Stimulated activated CD8-positive, alpha-beta memory T cell treated with anti-CD3 and anti-CD28 coated beads, Interleukin-4, amount 100 ng/mL, for 48 hours (primary cell): ENCODE results near the gene RIMS3.
"Not testable (repeated sequence)": the region's sequence is repeated elsewhere in the genome, so short reads cannot be mapped to it uniquely, and the experiment has no call there.

Experiments used
- DNase-seq: peaks from one replicate; pipeline ENCODE4 v3.0.0-alpha.2; 2020

Gene RIMS3

DNA sequence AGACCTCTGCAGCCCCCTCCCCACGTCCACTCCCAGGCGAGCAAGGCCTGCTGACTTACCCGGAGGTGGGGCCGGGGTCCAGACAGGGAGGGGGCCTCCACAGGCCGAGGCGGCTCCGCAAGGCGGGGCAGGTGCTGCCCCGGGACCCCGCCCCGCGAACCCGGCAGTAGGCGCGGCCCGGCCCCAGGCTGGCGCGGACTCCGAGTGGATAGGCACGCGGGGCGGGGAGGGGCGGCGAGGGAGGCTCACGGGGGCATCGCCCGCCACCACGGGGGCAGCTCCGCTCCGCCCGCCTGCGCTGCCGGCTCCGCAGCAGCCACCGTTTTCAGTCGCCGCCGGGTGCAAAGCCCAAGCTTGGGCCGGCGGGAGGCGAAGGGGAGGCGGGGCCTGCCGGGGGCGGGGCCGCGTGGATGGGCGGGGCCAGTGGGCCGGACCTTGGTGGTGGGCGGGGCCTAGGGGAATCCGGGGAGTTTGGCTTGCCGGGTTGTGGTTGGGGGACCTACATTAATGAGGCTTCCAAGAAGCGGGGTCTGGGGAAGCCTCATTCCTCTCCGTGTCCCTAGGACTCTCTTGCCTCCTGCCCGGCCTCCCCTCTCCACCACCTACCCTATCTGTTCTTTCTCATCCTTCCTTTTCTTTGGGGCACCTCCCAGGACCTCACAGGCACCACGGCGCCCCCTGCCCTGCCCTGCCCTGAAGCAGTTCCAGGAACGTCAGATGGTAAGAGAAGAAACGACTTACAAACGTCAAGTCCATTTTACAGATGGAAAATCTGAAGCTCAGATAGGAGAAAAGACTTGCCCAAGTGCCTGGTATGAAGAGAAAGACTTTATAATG lies at the start of gene RIMS3:
RIMS3 (minus strand) TSS at position 348 of the 837 bp plus-strand sequence. CDS start 23,757 bp downstream, outside the sequence.
- peak; percentile 93 for DNase-seq

DNA sequence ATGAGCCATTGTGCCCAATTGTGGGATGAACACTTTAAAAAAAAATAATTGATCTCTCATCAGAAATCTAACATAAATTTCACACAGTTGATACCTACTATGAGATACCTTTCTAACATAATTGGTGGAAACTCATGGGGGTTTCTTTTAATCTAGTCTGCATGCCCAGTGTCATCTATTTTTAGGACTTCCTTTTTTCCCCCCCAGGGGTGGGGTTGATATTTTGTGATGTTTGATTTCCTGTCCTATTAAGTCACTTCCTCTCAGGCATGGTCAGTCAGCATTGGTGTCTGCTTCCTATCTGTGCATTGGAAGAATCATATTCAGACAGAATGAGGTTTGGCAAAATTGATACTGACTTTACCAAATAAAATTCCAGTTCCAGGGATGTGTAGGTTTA lies 47.5 kb upstream of the RIMS3 start:
- DNase-seq = no peak

DNA sequence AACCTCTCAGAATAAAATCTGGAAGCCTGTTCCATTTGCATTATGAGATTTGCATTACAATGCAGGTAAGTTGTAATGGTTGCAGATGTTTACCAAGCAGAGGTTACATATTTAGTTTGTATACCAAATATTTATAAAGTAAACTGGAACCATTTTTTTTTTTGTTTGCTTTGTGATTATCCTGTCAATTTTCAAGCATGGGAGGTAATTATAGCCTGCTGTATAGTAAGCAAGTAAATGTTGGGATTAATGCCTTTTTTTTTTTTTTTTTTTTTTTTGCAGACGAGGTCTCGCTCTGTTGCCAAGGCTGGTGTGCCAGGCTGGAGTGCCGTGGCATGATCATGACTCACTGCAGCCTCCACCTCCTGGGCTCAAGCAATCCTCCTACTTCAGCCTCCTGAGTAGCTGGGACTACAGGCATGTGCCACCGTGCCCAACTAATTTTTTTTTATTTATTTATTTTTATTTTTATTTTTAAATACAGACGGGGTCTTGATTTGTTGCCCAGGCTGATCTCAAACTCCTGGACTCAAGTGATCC lies 47.0 kb upstream of the RIMS3 start:
- DNase-seq = no peak

DNA sequence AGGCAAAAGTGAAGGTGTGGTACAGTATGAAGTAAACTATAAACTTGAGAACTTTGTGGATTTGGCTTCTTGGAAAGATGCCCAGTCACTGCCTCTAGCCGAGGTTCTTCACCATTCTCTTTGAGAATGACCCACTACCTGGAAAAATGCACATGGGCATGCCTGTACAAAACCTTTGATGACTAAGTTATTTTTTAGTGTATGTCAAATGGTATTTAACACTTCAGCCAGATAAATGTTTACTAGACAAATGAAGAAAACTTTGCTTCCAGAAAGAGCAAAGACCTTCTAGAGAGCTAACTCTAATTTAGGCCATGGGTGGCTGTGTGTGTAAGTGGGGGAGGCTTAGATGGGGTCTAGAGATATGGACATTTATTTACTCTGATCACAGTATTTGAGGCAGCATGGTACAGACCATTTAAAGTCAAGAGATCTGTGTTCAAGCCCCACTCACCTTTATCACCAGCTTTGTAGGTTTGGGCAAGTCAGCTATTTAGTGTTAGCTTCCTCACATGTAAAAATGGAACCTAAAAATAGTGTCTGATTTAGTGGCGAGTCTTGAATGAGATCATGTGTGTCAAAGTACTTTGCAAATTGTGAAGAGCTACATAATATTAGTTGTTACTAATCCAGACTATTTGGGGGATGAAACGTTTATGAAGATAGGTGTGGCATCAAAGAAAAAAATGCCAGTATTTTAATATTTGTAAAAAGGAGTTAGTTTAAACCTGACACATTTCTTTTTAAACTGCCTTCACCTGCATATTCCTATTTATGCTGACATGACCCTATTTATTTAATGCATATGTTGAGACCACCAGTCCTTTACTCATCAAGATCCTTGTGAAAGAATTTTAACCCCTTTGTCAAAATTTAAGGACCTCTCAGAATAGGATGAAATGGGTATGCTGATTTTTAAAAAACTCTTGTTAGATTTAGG lies 46.3 kb upstream of the RIMS3 start:
- DNase-seq = no peak

DNA sequence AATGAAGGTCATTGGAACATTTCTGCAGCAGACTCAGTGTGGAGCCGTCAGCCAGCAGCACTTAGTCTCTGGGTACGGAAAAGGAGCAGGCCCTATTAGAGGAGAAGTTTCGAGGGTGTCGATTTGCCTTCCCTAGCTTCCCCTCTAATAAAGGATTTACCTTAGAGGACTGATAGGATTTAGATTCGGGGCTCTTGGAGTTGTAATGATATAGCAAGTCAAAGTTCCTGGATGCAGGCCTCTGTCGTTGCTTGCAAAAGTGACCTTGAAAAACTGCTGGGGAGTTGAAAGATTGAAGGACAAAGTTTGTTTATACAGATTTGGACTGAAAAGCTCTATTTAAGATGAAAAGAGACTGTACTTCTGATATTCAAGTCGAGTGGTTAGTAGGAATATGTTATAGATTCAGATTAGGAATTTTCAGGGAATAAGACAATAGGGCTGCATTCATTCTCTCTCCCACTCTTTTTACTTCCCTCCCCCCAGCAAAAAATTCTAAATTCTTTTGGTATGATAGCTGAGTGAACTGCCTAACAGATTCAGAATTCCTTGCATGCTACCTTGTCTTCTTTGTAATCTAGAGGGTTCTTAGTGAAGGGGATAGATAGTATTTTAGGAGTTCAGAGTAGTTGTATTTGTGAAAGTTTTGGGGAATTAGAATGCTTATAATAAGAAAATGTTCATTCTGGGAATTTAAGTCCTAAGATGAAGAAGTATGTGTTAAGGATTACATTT lies 45.3 kb upstream of the RIMS3 start:
- no peak for DNase-seq

DNA sequence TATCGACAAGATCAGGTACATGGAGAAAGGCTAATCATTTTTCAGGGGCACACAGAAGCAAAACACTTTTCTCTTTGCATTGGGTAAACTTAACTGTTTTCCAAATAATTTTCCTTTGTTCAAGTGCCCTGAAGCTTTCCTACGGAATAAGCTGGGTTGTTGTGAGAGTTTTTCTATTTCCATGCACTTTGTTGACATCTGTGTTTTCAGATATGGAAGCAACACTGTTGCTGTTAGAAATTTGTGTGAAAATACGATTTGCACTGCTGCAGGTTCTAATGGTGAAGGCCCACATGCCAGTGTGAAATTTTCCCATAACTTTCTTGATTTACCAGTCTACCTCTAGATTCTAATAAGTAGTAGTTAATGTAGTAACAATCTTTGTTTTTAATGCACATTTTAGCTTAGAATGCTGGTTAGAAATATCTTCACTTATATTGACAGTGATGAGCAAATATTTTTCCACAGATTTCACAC lies 44.4 kb upstream of the RIMS3 start:
- no peak for DNase-seq

DNA sequence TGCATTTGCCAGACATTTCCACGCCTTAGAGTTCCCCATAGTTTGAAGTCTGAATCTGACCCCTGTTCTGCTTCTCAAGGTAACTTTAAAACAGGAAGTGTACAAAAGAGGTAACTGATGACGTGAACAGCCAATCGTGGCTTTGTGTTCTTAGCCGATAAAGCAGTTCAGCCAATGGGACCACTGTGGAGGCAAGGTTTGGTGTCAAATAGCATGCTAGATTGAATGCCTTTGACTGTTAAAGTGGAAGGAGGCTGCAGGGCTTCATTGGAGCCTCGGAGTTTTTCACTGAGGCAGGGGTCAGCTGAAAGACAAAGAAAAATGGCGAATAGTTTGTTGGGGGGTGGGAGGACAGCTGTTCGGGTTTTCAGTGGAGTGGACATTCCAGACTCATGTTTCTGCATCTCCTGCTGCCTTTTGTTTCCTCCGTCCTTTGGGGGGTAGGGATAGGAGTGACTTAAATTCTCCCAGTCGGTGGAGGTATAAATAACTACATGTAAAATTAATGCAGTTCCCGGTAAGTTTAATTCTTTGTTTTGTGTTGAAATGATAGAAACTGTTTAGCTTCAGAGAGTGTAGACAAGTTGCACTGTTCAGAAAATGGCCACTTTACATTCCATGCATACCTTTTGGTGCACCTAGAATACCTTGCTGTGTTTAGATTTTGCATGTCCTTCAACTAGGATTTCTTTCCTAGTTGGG lies 43.8 kb upstream of the RIMS3 start:
- peak; percentile 68 for DNase-seq

DNA sequence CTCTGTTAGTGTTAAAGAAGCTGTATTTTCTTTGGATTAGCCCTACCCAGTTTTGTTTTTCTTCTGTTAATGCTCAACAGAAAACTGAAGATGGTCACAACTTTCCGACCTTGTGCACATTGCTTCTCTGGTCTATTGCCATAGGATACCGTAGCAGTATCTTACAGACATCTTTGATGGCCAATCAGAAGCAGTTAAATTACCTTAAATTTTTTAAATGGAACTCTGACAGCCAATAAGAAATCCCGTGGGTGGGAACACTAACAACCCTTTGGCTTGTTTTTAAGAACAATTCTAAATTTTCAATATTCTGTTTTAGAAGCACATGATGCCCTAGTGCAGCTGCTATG lies 43.2 kb upstream of the RIMS3 start:
- DNase-seq = no peak

DNA sequence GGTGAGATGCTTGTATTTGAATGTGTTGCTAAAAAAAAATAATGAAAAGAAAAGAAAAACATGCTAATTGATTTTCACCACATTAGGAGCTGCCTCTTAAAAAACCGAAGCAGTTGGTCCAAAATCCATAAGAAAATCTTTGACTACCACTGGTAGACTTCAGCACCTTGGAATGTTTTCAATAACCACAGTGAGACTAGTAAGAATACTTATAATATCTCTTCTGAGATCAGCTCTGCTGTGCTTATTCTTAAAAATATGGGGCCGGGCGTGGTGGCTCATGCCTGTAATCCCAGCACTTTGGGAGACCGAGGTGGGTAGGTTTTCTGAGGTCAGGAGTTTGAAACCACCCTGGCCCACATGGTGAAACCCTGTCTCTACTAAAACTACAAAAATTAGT lies 41.1 kb upstream of the RIMS3 start:
- no peak for DNase-seq

DNA sequence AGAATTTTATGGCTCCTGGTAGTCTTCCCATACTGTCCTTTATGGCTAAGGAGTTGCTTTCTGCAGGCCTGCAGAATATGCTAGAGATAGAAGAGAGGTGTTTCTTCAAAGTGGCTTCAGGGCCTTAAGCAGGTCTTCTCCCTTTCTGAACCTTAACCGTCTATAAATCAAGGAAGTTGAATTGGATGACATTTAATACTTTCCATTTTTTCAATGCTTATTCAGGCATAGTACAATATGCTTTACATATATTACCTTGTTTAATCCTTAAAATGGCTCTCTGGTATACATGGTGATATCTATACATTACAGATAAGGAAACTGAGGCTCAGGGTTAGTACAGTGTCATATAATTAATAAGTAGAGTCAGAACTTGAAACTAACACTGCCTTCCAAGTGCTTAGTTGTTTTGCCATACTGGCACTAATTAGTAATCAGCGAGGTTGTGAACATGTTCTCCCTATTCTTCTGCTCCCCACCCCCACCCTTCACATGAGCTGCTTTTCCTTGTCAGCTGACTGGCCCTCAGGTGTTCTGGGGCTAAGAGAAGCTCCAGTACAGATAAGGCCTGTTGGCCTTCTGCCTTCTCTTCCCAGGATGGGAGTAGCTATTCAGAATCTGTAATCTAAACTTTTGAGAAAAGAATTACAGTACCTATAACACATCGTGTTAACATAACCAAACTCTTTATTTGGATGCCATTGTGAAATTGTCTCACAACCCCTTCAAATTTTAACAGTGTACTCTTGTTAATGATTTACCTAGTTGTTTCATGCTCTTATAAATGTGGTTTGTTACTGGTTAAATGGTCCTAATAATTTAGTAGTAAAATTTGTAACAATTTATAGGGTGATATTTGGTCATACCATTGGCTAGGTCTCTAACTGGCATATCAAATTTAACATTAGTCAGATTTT lies 39.6 kb upstream of the RIMS3 start:
- DNase-seq = no peak

DNA sequence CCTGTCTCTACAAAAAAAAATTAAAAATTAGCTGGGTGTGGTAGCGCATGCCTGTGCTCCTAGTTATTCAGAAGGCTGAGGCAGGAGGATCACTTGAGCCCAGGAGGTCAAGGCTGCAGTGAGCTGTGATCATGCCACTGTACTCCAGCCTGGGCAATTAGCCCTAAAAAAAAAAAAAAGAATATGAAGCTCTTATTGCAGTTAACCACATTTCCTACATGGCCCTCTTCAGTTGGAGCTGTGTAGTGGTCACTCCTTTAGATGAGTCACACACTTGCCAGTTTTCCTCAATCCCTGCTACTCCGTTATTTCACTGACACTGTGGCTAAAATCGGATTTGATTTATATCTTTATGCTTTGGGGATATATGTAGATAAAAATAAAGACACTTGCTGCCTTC lies 37.8 kb upstream of the RIMS3 start:
- no peak for DNase-seq

DNA sequence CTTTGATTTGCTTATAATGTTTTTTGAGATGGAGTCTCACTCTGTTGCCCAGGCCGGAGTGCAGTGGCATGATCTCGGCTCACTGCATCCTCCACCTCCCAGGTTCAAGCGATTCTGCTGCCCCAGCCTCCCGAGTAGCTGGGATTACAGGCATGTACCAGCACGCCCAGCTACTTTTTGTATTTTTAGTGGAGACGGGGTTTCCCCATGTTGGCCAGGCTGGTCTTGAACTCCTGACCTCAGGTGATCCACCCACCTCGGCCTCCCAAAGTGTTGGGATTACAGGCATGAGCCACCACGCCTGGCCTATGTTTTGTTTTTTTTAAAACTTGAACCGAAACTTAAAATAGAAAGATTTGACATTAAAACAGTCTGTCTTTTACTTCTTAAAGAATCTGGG lies 37.3 kb upstream of the RIMS3 start:
- DNase-seq = not testable (repeated sequence)

DNA sequence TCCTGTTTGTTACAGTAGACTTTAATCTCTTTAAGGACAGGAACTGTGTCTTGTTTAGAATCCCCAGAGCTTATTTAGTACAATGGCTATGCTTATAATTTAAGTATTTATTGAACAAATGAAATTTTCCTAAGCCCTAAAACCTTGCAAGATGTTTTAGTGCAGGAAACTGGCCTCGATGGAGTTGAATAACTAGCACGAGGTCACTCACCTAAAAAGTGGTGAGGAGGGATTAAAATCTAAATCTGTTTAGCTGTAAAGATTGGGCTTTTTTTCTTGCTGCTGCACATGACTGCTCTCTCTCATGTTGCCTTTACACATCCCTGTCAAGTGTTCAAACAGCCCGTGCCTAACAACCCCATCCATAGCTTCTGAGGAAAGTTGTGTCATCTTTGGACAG lies 36.2 kb upstream of the RIMS3 start:
- no peak for DNase-seq

DNA sequence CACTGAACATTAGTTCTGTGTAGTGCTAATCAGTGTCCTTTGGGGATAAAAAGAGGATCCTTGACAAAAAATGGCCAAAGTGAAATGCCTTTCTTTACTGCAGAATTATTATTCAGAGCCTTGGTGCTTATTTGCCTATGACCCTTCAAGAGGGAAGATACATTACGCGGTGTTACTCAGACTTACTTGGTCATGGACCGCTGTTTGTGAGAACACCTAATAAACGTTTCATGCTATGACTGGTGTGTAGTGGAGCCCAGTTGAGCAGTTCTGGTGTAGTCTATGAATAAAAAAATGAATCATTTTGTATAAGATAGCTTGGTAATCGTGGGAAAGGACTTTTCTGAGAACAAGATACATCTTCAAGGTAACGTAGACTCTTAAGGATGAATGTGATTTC lies 34.3 kb upstream of the RIMS3 start:
- no peak for DNase-seq

DNA sequence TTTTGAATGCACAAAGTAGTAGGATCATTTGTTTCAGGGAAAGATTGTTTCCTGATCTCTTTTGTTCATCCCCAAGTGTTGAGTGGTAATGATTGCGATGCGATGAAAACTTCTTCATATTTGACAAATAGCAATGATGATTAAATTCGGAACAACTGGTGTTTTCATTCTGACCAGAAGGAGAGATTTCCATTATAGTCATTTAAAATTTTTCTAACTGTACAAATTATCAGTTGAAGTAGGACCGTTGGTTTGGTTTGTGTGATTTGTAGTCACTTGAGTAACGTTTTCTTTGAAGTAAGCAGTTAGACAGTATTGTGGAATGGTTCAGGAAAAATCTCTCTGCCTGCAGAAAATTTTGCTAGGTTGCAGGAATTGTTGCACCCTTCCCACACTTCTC lies 32.0 kb upstream of the RIMS3 start:
- no peak for DNase-seq

DNA sequence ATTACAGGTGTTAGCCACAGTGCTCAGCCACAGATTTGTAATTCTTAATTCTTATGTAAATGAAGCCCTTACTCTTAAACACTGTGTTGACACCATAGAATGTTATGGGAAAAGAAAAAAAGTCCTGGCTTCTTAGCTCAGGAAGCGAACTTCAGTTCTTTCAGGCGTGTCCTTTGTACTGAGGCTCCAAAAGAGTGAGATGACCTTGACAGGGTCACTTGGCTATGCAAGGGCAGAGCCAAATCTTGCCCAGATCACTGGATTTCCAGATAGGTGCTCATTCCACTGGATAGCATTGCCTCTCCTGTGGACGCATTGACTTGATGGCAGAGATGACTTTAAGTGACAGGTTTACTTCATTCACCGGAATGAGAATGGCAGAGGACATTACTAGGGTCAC lies 30.8 kb upstream of the RIMS3 start:
- no peak for DNase-seq

DNA sequence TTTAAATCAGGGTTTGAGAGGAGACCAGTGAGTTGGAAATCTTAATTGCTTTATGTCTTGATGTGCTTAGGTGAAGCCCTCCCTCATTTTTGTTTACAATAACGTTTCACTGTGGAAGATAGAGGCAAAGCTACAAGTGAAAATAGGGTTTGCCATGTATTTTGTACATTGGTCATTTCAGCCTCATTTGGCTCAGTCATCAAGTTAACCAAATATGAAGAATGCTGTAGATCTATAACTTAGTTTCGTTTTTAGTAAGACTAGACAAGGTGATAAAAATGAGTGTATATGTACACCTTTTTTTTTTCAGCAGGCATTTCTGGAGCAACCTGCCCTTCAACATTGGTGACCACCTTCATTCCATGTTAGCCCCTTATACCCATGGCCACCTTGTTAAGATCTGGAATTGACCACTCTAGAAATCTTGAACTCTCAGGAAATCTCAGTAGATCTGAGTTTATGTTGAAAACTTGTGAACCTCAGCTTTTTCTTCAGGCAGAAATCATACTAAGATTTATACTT lies 28.9 kb upstream of the RIMS3 start:
- DNase-seq = no peak

DNA sequence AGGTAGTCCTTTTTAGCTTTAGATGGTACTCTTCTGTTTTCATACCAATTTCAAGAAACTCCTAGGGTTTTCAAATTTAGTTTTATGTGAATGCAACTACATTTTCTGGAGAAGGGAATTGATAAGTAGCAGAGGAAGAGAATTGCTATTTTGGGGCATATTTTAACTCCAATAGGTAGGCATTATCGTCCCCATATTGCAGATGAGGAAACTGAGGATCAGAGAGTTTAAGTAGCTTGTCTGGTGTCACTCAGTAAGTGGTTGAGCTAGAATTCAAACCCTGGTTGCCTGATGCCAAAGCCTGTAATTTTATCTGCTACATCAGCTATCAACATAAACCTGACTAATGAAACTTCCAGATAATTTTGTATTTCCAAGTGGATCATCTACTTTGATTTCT lies 27.9 kb upstream of the RIMS3 start:
- DNase-seq = no peak

DNA sequence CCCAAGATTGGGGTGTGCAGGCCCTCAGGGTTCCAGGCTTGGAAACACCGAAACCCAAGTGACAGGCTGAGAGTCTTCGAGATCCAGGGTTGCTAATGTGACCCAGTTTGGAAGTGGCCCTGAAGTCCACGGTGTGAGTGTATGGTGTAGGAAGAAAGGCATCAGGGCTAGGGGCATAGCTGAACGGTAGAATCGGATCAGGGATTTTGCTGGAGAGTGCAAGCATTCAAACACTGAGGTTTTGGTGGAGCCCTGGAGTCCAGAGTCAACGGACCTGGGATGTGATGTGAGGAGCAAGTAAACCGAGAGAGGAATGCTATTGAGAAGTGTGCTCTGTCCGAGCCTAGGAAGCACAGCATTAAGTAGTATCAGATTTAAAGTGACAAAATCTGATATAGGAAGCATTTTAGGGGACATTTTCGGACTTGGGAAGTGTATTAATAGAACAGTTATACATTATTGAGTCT lies 27.0 kb upstream of the RIMS3 start:
- DNase-seq = no peak

DNA sequence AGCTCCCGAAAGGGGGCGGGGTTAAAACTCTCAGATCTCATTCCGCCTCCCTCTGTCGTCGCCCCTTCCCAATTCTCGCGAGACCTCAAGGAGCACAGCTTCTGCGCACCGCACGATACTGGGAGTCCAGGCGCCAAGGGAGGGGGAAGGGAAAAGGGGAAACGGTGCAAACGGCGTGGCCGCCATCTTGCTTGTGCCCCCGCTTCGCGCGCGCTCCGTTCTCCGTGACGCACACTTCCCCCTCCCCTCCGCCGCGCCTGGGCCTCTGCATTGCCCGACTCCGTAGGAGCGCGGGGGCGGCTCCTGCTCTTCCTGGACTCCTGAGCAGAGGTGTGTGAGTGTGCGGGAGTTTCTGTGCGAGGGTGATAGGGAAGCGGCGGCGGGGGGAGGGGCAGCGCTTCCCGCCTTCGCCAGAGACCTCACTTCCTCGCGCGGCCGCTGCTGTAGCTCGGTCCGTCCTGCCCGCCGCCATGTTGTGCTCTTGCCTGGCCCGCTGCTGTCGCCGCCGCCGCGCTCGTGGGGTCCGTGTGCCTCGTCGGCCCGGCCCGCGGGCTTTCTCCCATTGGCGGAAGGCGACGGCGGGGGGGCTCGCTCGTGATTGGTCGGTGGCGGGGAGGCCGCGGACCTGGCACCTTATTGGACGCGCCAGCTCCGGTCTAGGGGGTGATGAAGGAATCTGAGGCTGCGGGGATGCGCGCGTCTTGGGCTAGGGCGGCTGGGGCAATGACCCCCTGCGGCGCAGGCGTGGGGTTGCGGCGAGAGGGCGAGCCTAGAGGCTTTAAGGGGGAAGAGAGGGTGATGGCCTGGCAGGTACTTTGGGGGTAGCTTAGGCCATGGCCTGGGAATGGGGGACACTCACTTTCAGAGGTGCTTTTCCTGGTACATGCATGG lies 26.3 kb upstream of the RIMS3 start, which contains the start of gene NFYC:
NFYC (plus strand) TSS at position 167 of the 891 bp plus-strand sequence. CDS start 47,140 bp downstream, outside the sequence.
- DNase-seq = peak; percentile 97
